ENCODE data around the gene LRRN3. TPM values are rescaled to one million over a fixed set of nuclear protein-coding genes. Genes with fewer than 3 reads are reported as not detected.

Gene LRRN3
- total RNA-seq, 1 experiment from 2014 or later, result not detected

DNA sequence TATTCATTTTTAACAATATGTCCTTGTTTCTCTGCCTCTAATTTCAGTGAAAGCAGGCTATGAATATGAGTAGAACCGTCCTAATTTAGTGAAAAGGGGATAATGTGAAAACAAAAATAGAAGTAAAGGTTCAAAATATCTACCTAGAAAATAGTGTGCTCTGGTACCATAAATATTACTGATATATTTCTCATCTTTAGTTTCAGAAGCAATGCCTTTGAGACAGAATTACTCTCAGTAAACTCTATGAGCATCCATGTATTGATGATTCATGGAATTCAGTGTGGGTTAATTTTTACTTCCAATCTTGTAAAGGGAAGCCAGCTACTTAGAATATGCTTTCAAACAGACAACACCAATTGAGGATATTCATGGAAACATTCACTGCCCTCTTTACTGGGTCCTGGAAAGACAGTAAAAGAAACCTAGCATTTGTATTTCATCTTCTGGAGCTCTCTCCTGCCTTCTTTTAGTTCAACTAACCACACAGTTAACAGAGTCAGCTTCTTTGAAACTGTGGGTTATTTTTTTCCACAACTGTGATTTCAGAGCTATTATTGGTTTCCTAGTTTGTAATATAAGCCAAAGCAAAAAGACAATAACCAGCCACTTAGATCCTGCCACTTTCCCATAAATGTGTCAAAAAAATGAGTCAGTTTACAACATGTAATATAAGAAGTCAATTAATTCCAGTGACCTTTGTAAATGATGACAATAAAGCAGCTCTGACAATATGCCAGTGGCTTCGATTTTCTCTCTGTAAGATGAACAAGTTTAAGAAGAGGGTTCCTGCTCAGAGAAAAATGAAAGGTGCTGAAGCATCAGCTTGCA, 1.7 kb downstream of the LRRN3 start:
- DNase-seq, result no peak
- Histone ChIP-seq H3K4me1 (ENCODE audit: low read length) (no peaks in the 10 kb centered on the region), H3K9ac (ENCODE audit: low read length) (no peak overlapping the region), H3K27me3 (ENCODE audit: low read length) (no peaks in the 10 kb centered on the region), H3K9me3 (ENCODE audit: low read length) (no peaks in the 10 kb centered on the region), H3K9me2 (replicated peaks; ENCODE audit: insufficient read depth, low read length) (no peaks in the 10 kb centered on the region), H4K20me1 (ENCODE audit: insufficient read depth, low read depth, low read length) (no peaks in the 10 kb centered on the region), H3K4me2 (ENCODE audit: low read depth, low read length, poor library complexity, severe bottlenecking) (no peak overlapping the region), H3K79me2 (ENCODE audit: low read length) (no peaks in the 10 kb centered on the region), H3K4me3 (ENCODE audit: low read length) (no peak overlapping the region), H3K27ac (ENCODE audit: low read length) (no peak overlapping the region), H2AFZ (ENCODE audit: low read length) (no peak overlapping the region), H3K36me3 (ENCODE audit: insufficient read depth, low read length) (no peaks in the 10 kb centered on the region)

DNA sequence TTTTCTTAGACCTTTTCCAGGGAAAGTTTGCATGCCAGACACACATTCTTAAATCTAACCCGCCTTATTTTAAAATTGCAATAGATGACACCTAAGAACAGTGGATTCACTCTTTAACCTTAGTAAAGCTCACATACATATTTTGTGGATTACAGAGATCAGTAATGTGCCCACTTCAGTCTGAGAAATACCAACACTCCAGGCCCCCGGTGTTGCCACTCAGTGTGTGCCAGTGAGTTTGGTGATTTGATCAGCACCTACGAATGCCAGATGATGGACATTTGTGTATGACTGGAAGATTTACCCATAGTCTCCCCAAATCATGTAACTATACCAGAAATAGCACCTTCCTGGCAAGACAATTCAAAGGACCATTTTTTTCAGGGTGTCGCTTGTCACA, 2.6 kb downstream of the LRRN3 start:
- H3K27ac ChIP-seq (ENCODE audit: low read length), result no peak overlapping the region
- H3K9me3 ChIP-seq (ENCODE audit: low read length), result no peaks in the 10 kb centered on the region
- H3K9ac ChIP-seq (ENCODE audit: low read length), result no peak overlapping the region
- no peak overlapping the region for H3K4me2 ChIP-seq (ENCODE audit: low read depth, low read length, poor library complexity, severe bottlenecking)
- no peaks in the 10 kb centered on the region for H3K79me2 ChIP-seq (ENCODE audit: low read length)
- no peak overlapping the region for H3K4me3 ChIP-seq (ENCODE audit: low read length)
- no peak for DNase-seq
- no peaks in the 10 kb centered on the region for H4K20me1 ChIP-seq (ENCODE audit: insufficient read depth, low read depth, low read length)
- H3K9me2 ChIP-seq (replicated peaks; ENCODE audit: insufficient read depth, low read length), result no peaks in the 10 kb centered on the region
- H2AFZ ChIP-seq (ENCODE audit: low read length), result no peak overlapping the region
- no peaks in the 10 kb centered on the region for H3K36me3 ChIP-seq (ENCODE audit: insufficient read depth, low read length)
- no peaks in the 10 kb centered on the region for H3K4me1 ChIP-seq (ENCODE audit: low read length)
- H3K27me3 ChIP-seq (ENCODE audit: low read length), result no peaks in the 10 kb centered on the region

DNA sequence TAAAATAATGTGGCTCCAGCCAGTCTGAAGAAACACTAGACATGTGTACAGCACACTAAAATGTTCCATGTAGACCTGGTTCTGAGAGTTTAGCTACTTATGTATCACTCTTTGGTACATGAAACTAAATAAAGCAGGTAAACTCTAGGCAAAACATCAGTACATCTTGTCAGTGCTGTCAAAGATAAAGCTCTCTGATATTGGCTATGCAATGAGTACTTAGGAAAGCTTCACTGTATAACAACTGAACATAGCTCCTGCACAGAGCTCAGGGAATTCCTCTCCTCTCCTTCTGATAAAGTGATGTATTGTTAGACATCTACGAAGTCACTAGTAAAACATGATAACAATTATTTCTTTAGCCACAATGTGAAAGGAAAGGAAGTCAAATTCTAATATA, 3.5 kb downstream of the LRRN3 start:
- Histone ChIP-seq H3K4me3 (ENCODE audit: low read length) (no peak overlapping the region), H3K27ac (ENCODE audit: low read length) (no peak overlapping the region), H3K4me2 (ENCODE audit: low read depth, low read length, poor library complexity, severe bottlenecking) (no peak overlapping the region), H4K20me1 (ENCODE audit: insufficient read depth, low read depth, low read length) (no peaks in the 10 kb centered on the region), H3K9me2 (replicated peaks; ENCODE audit: insufficient read depth, low read length) (no peaks in the 10 kb centered on the region), H3K9ac (ENCODE audit: low read length) (no peak overlapping the region), H3K36me3 (ENCODE audit: insufficient read depth, low read length) (no peaks in the 10 kb centered on the region), H3K4me1 (ENCODE audit: low read length) (no peaks in the 10 kb centered on the region), H3K27me3 (ENCODE audit: low read length) (no peaks in the 10 kb centered on the region), H3K9me3 (ENCODE audit: low read length) (no peaks in the 10 kb centered on the region), H2AFZ (ENCODE audit: low read length) (no peak overlapping the region), H3K79me2 (ENCODE audit: low read length) (no peaks in the 10 kb centered on the region)
- no peak for DNase-seq

DNA sequence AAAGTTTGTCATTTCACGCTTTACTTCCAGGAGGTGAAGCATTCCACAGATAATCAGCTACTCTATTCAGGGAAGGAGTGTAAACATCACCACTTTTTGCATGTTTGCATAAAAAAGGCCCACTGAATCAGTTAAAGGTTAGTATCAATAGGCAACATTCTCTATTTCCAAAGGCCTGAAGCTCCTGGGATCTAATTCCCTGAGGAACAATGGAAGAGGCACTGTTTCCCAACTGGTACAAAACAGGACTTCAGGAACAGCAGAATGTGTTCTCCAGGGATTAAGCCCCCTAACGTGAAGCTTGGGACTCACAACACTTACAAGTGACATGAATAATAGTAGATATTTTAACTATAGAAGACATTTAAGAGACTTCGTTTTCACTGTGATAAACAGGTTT, 6.1 kb downstream of the LRRN3 start:
- no peaks in the 10 kb centered on the region for H3K9me3 ChIP-seq (ENCODE audit: low read length)
- H2AFZ ChIP-seq (ENCODE audit: low read length), result no peak overlapping the region
- no peak for DNase-seq
- no peak overlapping the region for H3K4me3 ChIP-seq (ENCODE audit: low read length)
- no peaks in the 10 kb centered on the region for H4K20me1 ChIP-seq (ENCODE audit: insufficient read depth, low read depth, low read length)
- H3K9me2 ChIP-seq (replicated peaks; ENCODE audit: insufficient read depth, low read length), result no peaks in the 10 kb centered on the region
- H3K79me2 ChIP-seq (ENCODE audit: low read length), result no peaks in the 10 kb centered on the region
- no peak overlapping the region for H3K4me2 ChIP-seq (ENCODE audit: low read depth, low read length, poor library complexity, severe bottlenecking)
- no peaks in the 10 kb centered on the region for H3K27me3 ChIP-seq (ENCODE audit: low read length)
- H3K27ac ChIP-seq (ENCODE audit: low read length), result no peak overlapping the region
- no peaks in the 10 kb centered on the region for H3K4me1 ChIP-seq (ENCODE audit: low read length)
- no peaks in the 10 kb centered on the region for H3K36me3 ChIP-seq (ENCODE audit: insufficient read depth, low read length)
- H3K9ac ChIP-seq (ENCODE audit: low read length), result no peak overlapping the region

DNA sequence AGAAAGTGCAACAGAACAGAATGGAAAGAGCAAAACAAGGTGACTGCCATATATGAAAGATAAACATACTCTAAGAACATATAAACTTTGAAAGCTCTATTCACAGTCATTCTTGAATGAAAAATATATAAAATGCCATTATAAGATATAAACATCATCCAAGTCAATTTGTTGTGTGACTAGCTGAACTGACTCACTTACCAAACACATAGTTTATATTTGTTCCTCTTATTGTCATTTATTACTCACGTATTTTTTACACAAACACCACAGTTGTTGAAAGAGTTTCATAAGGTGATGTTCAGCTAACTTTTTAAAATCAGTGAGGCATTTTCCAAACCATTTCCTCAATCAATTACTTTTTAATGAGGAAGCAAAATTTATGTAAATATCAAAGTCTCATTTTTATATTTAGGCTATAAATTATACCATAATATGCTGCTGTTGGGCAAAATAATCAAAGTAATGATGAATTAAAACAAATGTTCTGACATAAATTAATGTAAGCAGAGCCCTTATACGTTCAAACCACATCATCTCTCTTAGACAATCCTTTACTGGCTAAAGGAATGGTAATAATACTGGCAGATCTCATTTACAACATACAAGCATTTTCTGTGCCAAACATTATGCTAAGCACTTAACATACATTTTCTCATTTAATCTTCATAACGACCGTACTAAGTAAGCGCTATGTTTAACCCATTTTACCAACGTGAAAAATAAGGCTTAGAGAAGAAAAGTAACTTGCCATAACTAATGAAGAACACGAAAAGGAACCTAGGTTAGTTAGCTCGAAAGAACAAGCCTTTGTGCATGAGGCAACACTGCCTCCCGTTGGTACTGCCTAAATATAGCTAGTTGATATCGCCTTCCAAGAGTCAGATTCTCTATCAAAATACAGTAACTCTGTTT, 7.3 kb downstream of the LRRN3 start:
- no peak overlapping the region for H3K4me3 ChIP-seq (ENCODE audit: low read length)
- H3K36me3 ChIP-seq (ENCODE audit: insufficient read depth, low read length), result no peaks in the 10 kb centered on the region
- H3K4me1 ChIP-seq (ENCODE audit: low read length), result no peaks in the 10 kb centered on the region
- H4K20me1 ChIP-seq (ENCODE audit: insufficient read depth, low read depth, low read length), result no peaks in the 10 kb centered on the region
- H3K4me2 ChIP-seq (ENCODE audit: low read depth, low read length, poor library complexity, severe bottlenecking), result no peak overlapping the region
- H3K27me3 ChIP-seq (ENCODE audit: low read length), result no peaks in the 10 kb centered on the region
- no peak overlapping the region for H3K27ac ChIP-seq (ENCODE audit: low read length)
- H3K9me3 ChIP-seq (ENCODE audit: low read length), result no peaks in the 10 kb centered on the region
- no peak overlapping the region for H3K9ac ChIP-seq (ENCODE audit: low read length)
- DNase-seq, result peak; percentile 46
- H3K79me2 ChIP-seq (ENCODE audit: low read length), result no peaks in the 10 kb centered on the region
- H2AFZ ChIP-seq (ENCODE audit: low read length), result no peak overlapping the region
- H3K9me2 ChIP-seq (replicated peaks; ENCODE audit: insufficient read depth, low read length), result no peaks in the 10 kb centered on the region

DNA sequence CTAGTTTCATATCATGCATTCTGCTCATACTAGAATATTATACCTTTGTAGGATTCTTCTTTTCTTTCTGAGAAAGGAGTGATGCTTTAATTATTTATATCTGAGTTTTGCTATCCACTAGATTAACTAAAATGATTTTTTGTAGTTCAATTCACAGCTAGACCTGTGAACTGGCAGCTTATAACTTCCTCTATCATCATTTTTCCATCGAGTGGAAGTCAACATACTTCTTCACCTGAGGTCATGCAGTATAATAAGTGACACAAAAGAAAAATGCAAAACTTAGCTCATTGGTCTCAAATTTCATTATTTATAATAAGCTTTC, 8.0 kb downstream of the LRRN3 start:
- no peaks in the 10 kb centered on the region for H4K20me1 ChIP-seq (ENCODE audit: insufficient read depth, low read depth, low read length)

DNA sequence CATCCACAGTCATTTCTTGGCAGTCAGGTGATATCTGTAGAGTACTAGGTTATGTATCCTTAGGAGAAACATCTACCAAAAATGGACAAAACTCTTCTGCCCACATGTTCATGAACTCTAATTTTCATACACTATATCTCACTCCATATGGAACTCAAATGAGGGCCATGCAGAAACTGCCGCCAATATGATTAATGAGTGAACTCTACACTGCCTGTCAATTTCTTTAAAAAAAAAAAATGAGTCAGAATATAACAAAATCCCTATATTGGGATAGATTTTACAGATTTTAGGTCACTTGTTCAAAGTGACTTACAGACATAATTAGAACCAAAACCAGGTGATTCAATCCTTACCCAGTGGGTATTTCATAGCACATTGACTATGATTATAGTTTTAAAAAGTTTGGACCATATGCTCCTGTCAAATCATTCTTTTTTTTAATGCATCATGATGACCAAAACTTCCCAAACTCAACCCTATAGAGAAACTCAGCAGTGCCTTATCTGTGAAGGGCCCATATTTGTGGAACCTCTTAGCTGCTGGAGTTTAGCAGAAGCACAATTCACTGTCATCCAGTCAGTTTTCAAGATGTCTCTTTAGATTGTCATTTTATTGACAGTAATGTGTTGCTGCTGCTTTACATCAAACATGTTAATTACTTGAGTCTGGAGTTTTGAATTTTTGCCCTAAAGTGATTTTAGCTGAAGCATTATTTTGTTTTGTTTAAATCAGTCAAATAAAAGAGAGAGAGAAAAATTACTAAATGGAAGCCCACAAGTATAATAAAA, 11.1 kb downstream of the LRRN3 start:
- Histone ChIP-seq H3K9me3 (ENCODE audit: low read length) (no peaks in the 10 kb centered on the region), H3K9ac (ENCODE audit: low read length) (no peak overlapping the region), H3K27ac (ENCODE audit: low read length) (no peak overlapping the region), H4K20me1 (ENCODE audit: insufficient read depth, low read depth, low read length) (no peaks in the 10 kb centered on the region), H3K27me3 (ENCODE audit: low read length) (no peaks in the 10 kb centered on the region), H3K9me2 (replicated peaks; ENCODE audit: insufficient read depth, low read length) (no peaks in the 10 kb centered on the region), H3K79me2 (ENCODE audit: low read length) (no peaks in the 10 kb centered on the region), H3K36me3 (ENCODE audit: insufficient read depth, low read length) (no peaks in the 10 kb centered on the region), H3K4me3 (ENCODE audit: low read length) (no peak overlapping the region), H3K4me1 (ENCODE audit: low read length) (no peaks in the 10 kb centered on the region; the same call in 1 of the 2 replicates), H2AFZ (ENCODE audit: low read length) (no peak overlapping the region), H3K4me2 (ENCODE audit: low read depth, low read length, poor library complexity, severe bottlenecking) (no peak overlapping the region)
- DNase-seq, result no peak

More for the DNA sequence above, 8.0 kb downstream of the LRRN3 start:
- Histone ChIP-seq H2AFZ (ENCODE audit: low read length) (no peak overlapping the region), H3K4me1 (ENCODE audit: low read length) (no peaks in the 10 kb centered on the region; the same call in 1 of the 2 replicates), H3K4me3 (ENCODE audit: low read length) (no peak overlapping the region), H3K9ac (ENCODE audit: low read length) (no peak overlapping the region), H3K9me3 (ENCODE audit: low read length) (no peaks in the 10 kb centered on the region), H3K79me2 (ENCODE audit: low read length) (no peaks in the 10 kb centered on the region), H3K27ac (ENCODE audit: low read length) (no peak overlapping the region), H3K27me3 (ENCODE audit: low read length) (no peaks in the 10 kb centered on the region), H3K9me2 (replicated peaks; ENCODE audit: insufficient read depth, low read length) (no peaks in the 10 kb centered on the region), H3K36me3 (ENCODE audit: insufficient read depth, low read length) (no peaks in the 10 kb centered on the region), H3K4me2 (ENCODE audit: low read depth, low read length, poor library complexity, severe bottlenecking) (no peak overlapping the region)
- DNase-seq, result no peak

DNA sequence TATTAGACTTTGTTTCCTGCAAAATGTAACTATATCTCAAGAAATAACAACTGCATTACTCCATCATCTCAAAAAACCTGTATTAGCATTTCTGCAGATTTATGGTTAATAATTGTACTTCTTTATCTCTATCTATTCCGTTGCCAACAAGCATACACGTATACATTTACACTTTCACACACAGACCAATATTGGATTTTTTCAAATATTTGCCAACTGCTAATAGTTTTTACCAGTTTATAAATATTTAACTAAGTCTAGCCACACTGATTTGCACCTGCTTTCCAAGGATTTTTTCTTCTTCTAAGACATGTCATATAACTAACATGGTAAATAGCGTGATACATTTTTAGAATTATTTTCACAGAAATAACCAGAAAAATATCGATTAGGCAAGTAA, 12.2 kb downstream of the LRRN3 start:
- H3K4me1 ChIP-seq (ENCODE audit: low read length), result no peaks in the 10 kb centered on the region; the same call in 1 of the 2 replicates
- H3K36me3 ChIP-seq (ENCODE audit: insufficient read depth, low read length), result no peaks in the 10 kb centered on the region
- H3K9ac ChIP-seq (ENCODE audit: low read length), result no peak overlapping the region
- H3K4me2 ChIP-seq (ENCODE audit: low read depth, low read length, poor library complexity, severe bottlenecking), result no peak overlapping the region
- H3K27ac ChIP-seq (ENCODE audit: low read length), result no peak overlapping the region
- no peaks in the 10 kb centered on the region for H4K20me1 ChIP-seq (ENCODE audit: insufficient read depth, low read depth, low read length)
- H3K27me3 ChIP-seq (ENCODE audit: low read length), result no peaks in the 10 kb centered on the region
- H2AFZ ChIP-seq (ENCODE audit: low read length), result no peak overlapping the region
- DNase-seq, result no peak
- no peaks in the 10 kb centered on the region for H3K9me2 ChIP-seq (replicated peaks; ENCODE audit: insufficient read depth, low read length)
- no peaks in the 10 kb centered on the region for H3K9me3 ChIP-seq (ENCODE audit: low read length)
- H3K79me2 ChIP-seq (ENCODE audit: low read length), result no peaks in the 10 kb centered on the region
- H3K4me3 ChIP-seq (ENCODE audit: low read length), result no peak overlapping the region

Measured in Karpas-422 (cell line).